ENCODE data around the gene EHD3. TPM values are rescaled to one million over a fixed set of nuclear protein-coding genes. Genes with fewer than 3 reads are reported as not detected.

EHD3 gene
- total and polyA plus RNA-seq, 10 of the 15 experiments (the other 5 are each of a cell fraction or from before 2014, with no cell fraction given): 1.1 to 10.9 (median 8.2) TPM

DNA sequence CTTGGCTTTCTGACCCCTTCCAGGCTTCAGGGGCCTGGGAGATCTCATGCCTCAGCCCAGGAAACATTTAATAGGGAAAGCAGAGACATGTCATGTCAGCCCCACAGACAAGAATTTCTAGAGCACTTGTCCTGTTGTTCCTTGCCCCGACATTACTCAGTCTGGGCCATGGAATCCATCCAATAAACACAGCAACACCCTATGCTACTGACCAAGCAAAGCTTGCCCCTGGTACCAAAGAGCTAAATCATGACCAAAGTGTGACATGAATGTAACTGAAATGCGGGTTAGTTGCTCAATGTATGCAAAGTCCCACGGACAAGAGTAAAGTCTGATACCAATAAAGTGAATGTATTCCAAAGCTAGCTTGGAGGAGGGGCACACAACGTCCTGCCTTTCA is 35.1 kb downstream of the EHD3 start (continued):
- TF ChIP-seq NFIC (IDR thresholded peaks at IDR 0.05; ENCODE audit: low read depth, low read length) (no peak), KDM1A (IDR thresholded peaks at IDR 0.05; ENCODE audit: borderline replicate concordance) (no peak), ZNF274 (IDR thresholded peaks at IDR 0.05; ENCODE audit: insufficient read depth, insufficient read length) (no peak), SMAD1 (IDR thresholded peaks at IDR 0.05; ENCODE audit: low read depth, partially characterized antibody) (no peak), FOXK2 (IDR thresholded peaks at IDR 0.05) (no peak), SP1 (IDR thresholded peaks at IDR 0.05; ENCODE audit: low read depth, low read length) (no peak), ASH2L (IDR thresholded peaks at IDR 0.05; ENCODE audit: borderline replicate concordance, low read depth) (no peak), YY1 (IDR thresholded peaks at IDR 0.05; ENCODE audit: low read depth, low read length) (no peak), BRCA1 (IDR thresholded peaks at IDR 0.05; ENCODE audit: low read depth, low read length) (no peak)
- TF ChIP-seq, protein P1, sequence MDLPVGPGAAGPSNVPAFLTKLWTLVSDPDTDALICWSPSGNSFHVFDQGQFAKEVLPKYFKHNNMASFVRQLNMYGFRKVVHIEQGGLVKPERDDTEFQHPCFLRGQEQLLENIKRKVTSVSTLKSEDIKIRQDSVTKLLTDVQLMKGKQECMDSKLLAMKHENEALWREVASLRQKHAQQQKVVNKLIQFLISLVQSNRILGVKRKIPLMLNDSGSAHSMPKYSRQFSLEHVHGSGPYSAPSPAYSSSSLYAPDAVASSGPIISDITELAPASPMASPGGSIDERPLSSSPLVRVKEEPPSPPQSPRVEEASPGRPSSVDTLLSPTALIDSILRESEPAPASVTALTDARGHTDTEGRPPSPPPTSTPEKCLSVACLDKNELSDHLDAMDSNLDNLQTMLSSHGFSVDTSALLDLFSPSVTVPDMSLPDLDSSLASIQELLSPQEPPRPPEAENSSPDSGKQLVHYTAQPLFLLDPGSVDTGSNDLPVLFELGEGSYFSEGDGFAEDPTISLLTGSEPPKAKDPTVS (IDR thresholded peaks at IDR 0.05; ENCODE audit: low read depth, low read length): no peak
- TF ChIP-seq, protein P2, sequence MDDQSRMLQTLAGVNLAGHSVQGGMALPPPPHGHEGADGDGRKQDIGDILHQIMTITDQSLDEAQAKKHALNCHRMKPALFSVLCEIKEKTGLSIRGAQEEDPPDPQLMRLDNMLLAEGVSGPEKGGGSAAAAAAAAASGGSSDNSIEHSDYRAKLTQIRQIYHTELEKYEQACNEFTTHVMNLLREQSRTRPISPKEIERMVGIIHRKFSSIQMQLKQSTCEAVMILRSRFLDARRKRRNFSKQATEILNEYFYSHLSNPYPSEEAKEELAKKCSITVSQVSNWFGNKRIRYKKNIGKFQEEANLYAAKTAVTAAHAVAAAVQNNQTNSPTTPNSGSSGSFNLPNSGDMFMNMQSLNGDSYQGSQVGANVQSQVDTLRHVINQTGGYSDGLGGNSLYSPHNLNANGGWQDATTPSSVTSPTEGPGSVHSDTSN (IDR thresholded peaks at IDR 0.05; ENCODE audit: insufficient replicate concordance, low read depth, low read length): no peak

DNA sequence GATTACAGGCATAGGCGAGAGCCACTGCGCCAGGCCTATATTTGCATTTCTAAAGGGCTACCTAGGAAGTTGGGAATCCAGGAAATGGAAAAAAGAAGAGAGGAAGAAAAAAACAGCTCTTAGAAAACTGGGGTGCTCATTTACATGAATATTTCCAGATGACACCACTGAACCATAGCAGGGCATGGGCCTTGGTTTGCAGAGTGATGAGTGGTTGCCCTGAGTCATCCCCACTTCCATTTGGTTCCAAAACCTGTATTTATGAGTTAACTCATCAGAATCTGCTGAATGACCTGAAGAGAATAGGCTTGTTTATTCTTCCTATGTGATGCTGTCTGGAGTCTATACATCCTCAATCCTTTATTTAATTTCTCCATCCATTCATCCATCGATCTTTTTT is 36.2 kb downstream of the EHD3 start:
- DNase-seq (ENCODE audit: low read depth, low spot score) (no peak), ATAC-seq (no peak), FAIRE-seq (no peak)
- intact Hi-C loops (cut with micrococcal nuclease; ENCODE audit: unreplicated experiment): no loop called here
- ChIA-PET SMC1A (ENCODE audit: uncharacterized antibody, unreplicated experiment) (interaction anchor here (1.5 kb wide), 1 partner anchor 11 kb away, joined by 4 read pairs; no protein-coding TSS in a partner anchor), RAD21 (ENCODE audit: unreplicated experiment) (interaction anchor here (0.8 to 1.1 kb wide), 2 partner anchors 15 to 102 kb away, joined by 3 to 4 read pairs; no protein-coding TSS in a partner anchor), POLR2A (no interaction called here), CTCF (no interaction called here)
- H3K4me1 ChIP-seq (ENCODE audit: control insufficient read depth, insufficient read depth, low read length): no peaks in the 10 kb centered on the region
- no peak for TF ChIP-seq MEF2A (IDR thresholded peaks at IDR 0.05; ENCODE audit: insufficient read depth, low read depth, low read length)
- no peak for TF ChIP-seq CBX3 (IDR thresholded peaks at IDR 0.05; ENCODE audit: borderline replicate concordance, low read depth)
- TF ChIP-seq NBN (IDR thresholded peaks at IDR 0.05): no peak
- no peaks in the 10 kb centered on the region for H3K36me3 ChIP-seq (ENCODE audit: control insufficient read depth in 2 of 2, insufficient read depth in 2 of 2, low read length in 1 of 2)
- no peaks in the 10 kb centered on the region for H3K9me3 ChIP-seq (replicated peaks; ENCODE audit: control insufficient read depth, insufficient read depth, low read length)
- no peaks in the 10 kb centered on the region for H3K79me2 ChIP-seq (ENCODE audit: control insufficient read depth, insufficient read depth, low read length)
- no peak overlapping the region for H2AFZ ChIP-seq (ENCODE audit: control insufficient read depth, low read depth, low read length)
- H3K9ac ChIP-seq (ENCODE audit: control insufficient read depth, insufficient read depth, low read length): no peak overlapping the region
- no TSS peak for BruUV-seq (replicated peaks)
- peaks cover 0 to 3% of the 10 kb centered on the region in 2 experiments; a peak in 2 of 4 replicates for H3K27me3 ChIP-seq (replicated peaks in 1 of 2; ENCODE audit: control insufficient read depth in 2 of 2, insufficient read depth in 2 of 2, low read length in 1 of 2)
- H3K27ac ChIP-seq (ENCODE audit: control insufficient read depth, insufficient read depth): no peak overlapping the region
- H3K4me2 ChIP-seq (ENCODE audit: control insufficient read depth, insufficient read depth): no peak overlapping the region
- no peak overlapping the region for H3K4me3 ChIP-seq
- WGBS (ENCODE audit: insufficient coverage, insufficient replicate concordance, low lambda C conversion rate, missing lambda C conversion rate): 48% methylated on average over 3 of the region's 3 CpGs
- in situ Hi-C loops (cut with MboI): no loop called here
- 0 out of 2 replicates have a peak, but pooled peaks cover 2% of the 10 kb centered on the region for H4K20me1 ChIP-seq (ENCODE audit: control insufficient read depth, insufficient read depth)
